Fibroblast of lung (primary cell): Measurements from ENCODE around the gene PTPRU. TPM values are rescaled to one million over a fixed set of nuclear protein-coding genes. Genes with fewer than 3 reads are reported as not detected.

Experiments
- DNase-seq, 2 donors: peaks; one replicate each; pipeline versions ENCODE4 v3.0.0 to v3.0.0-alpha.2; 2010; ENCODE audit warnings: low read depth in 2 of 2
- H2AFZ ChIP-seq: 2 replicates; pipeline ENCODE4 v1.5.1; 2012; ENCODE audit warnings: low read length, control low read depth, inconsistent platforms
- H3K27ac ChIP-seq: 2 replicates; pipeline ENCODE4 v1.5.1; 2011; ENCODE audit warnings: low read length, control low read depth; ENCODE audit not compliant: insufficient read depth
- H3K27me3 ChIP-seq: 2 replicates; pipeline ENCODE4 v1.5.1; 2011; ENCODE audit warnings: mild to moderate bottlenecking, low read length; ENCODE audit not compliant: control insufficient read depth, insufficient read depth
- H3K36me3 ChIP-seq: 2 replicates; pipeline ENCODE4 v1.5.1; 2011; ENCODE audit warnings: low read length; ENCODE audit not compliant: control insufficient read depth, insufficient read depth
- H3K4me1 ChIP-seq: 2 replicates; pipeline ENCODE4 v1.5.1; 2011; ENCODE audit warnings: low read length; ENCODE audit not compliant: control insufficient read depth, insufficient read depth; ENCODE audit errors: extremely low read depth
- H3K4me2 ChIP-seq: 2 replicates; pipeline ENCODE4 v1.5.1; 2011; ENCODE audit warnings: low read length, control low read depth; ENCODE audit not compliant: insufficient read depth; ENCODE audit errors: extremely low read depth
- H3K4me3 ChIP-seq, 4 experiments: fragments of 200-600 bp in 1 of 4; sonication (generic) in 1 of 4; replicated peaks in 1 of 4; 2 replicates each; pipeline ENCODE4 v1.5.1; 2011 to 2016; ENCODE audit warnings: low read length in 4 of 4, low read depth in 3 of 4, mild to moderate bottlenecking in 3 of 4, control low read depth in 2 of 4, inconsistent platforms in 1 of 4, mixed read lengths in 1 of 4; ENCODE audit not compliant: insufficient read depth in 1 of 4; ENCODE audit errors: control extremely low read depth in 1 of 4
- H3K79me2 ChIP-seq: 2 replicates; pipeline ENCODE4 v1.5.1; 2012; ENCODE audit warnings: mild to moderate bottlenecking, low read length, inconsistent platforms; ENCODE audit not compliant: control insufficient read depth, insufficient read depth
- H3K9ac ChIP-seq: 2 replicates; pipeline ENCODE4 v1.5.1; 2011; ENCODE audit warnings: mild to moderate bottlenecking, low read length, control low read depth; ENCODE audit not compliant: insufficient read depth
- H3K9me3 ChIP-seq: 2 replicates; pipeline ENCODE4 v1.5.1; 2012; ENCODE audit warnings: low read depth, low read length; ENCODE audit not compliant: control insufficient read depth, insufficient read depth
- H4K20me1 ChIP-seq: 2 replicates; pipeline ENCODE4 v1.5.1; 2011; ENCODE audit warnings: low read length; ENCODE audit not compliant: control insufficient read depth, insufficient read depth; ENCODE audit errors: extremely low read depth
- CTCF ChIP-seq, 2 donors: IDR thresholded peaks in 1 of 2; conservative IDR thresholded peaks in 1 of 2; 1 replicate in 1 of 2; 2 replicates in 1 of 2; pipeline ENCODE4 v1.5.1; 2011 to 2012; ENCODE audit warnings: low read length in 2 of 2, control low read depth in 1 of 2, inconsistent platforms in 1 of 2, low read depth in 1 of 2, mild to moderate bottlenecking in 1 of 2
- EZH2 ChIP-seq: IDR thresholded peaks from 2 replicates; pipeline ENCODE4 v1.5.1; 2012; ENCODE audit warnings: low read length, control low read depth, mild to moderate bottlenecking; ENCODE audit errors: missing control alignments
- polyA plus RNA-seq, 2 donors: library from polyadenylated mRNA; depleted of rRNA in 1 of 2; stranded (reverse) in 1 of 2; unstranded in 1 of 2; fragments of >200 nt; gene quantifications; 2 replicates each; pipeline ENCODE4 v1.2.1, GENCODE V29; 2011 to 2012; ENCODE audit warnings: missing spikeins in 1 of 2
- total RNA-seq: library from RNA; depleted of rRNA; stranded (reverse); fragments of >200 nt; gene quantifications from 2 replicates; pipeline ENCODE4 v1.2.1, GENCODE V29; 2014

The PTPRU gene
- total and polyA plus RNA-seq, 2 donors (not counting 1 experiment from before 2014, with no cell fraction given) = 1.4 to 25.8 TPM

- no peak overlapping the region for H3K9ac ChIP-seq
- H2AFZ ChIP-seq = no peak overlapping the region
- TF ChIP-seq EZH2 = no peak
- TF ChIP-seq CTCF (conservative IDR thresholded peaks at IDR 0.05 in 1 of 2, IDR thresholded peaks at IDR 0.05 in 1 of 2; ENCODE audit: low read depth in 1 of 2, low read length in 2 of 2) = no peak
- no peak for DNase-seq
- no peak overlapping the region for H3K27ac ChIP-seq
- no peaks in the 10 kb centered on the region for H3K36me3 ChIP-seq
- H3K4me1 ChIP-seq = no peaks in the 10 kb centered on the region
- no peaks in the 10 kb centered on the region for H3K9me3 ChIP-seq
- no peak overlapping the region for H3K4me3 ChIP-seq
- no peak overlapping the region for H3K4me2 ChIP-seq
- H3K79me2 ChIP-seq = no peaks in the 10 kb centered on the region
- no peaks in the 10 kb centered on the region for H4K20me1 ChIP-seq
- H3K27me3 ChIP-seq = no peaks in the 10 kb centered on the region
Measured at GRCh38 chr1:29320156-29320940, 84.0 kb downstream of the PTPRU start.

- TF ChIP-seq CTCF (conservative IDR thresholded peaks at IDR 0.05 in 1 of 2, IDR thresholded peaks at IDR 0.05 in 1 of 2; ENCODE audit: low read depth in 1 of 2, low read length in 2 of 2) = no peak
- no peak for TF ChIP-seq EZH2
- no peak overlapping the region for H3K4me2 ChIP-seq
- DNase-seq = no peak
- no peaks in the 10 kb centered on the region for H4K20me1 ChIP-seq
- no peaks in the 10 kb centered on the region for H3K79me2 ChIP-seq
- no peak overlapping the region for H2AFZ ChIP-seq
- H3K4me3 ChIP-seq = no peak overlapping the region
- H3K9me3 ChIP-seq = no peaks in the 10 kb centered on the region
- no peak overlapping the region for H3K9ac ChIP-seq
- H3K36me3 ChIP-seq = no peaks in the 10 kb centered on the region
- no peaks in the 10 kb centered on the region for H3K4me1 ChIP-seq
- no peak overlapping the region for H3K27ac ChIP-seq
- no peaks in the 10 kb centered on the region for H3K27me3 ChIP-seq
Measured at GRCh38 chr1:29321176-29321575, 84.9 kb downstream of the PTPRU start.

GRCh38 chr1:29322147-29322694 is 85.9 kb downstream of the PTPRU start:
- H3K4me3 ChIP-seq = no peak overlapping the region
- H3K36me3 ChIP-seq = no peaks in the 10 kb centered on the region
- no peak overlapping the region for H3K4me2 ChIP-seq
- H4K20me1 ChIP-seq = no peaks in the 10 kb centered on the region
- no peaks in the 10 kb centered on the region for H3K4me1 ChIP-seq
- no peak for TF ChIP-seq CTCF (conservative IDR thresholded peaks at IDR 0.05 in 1 of 2, IDR thresholded peaks at IDR 0.05 in 1 of 2; ENCODE audit: low read depth in 1 of 2, low read length in 2 of 2)
- no peak for DNase-seq
- H3K9ac ChIP-seq = no peak overlapping the region
- H3K9me3 ChIP-seq = no peaks in the 10 kb centered on the region
- no peak overlapping the region for H3K27ac ChIP-seq
- H2AFZ ChIP-seq = no peak overlapping the region
- no peaks in the 10 kb centered on the region for H3K79me2 ChIP-seq
- no peaks in the 10 kb centered on the region for H3K27me3 ChIP-seq
